IPS-18c (cell line): ENCODE results near the gene AGBL4.
A peak's percentile ranks its signal among the peaks of the same experiment; 100 is the strongest.

Experiments used
- H3K4me3 ChIP-seq: 2 replicates; pipeline ENCODE4 v1.7.0; 2013; ENCODE audit warnings: low read depth, mild to moderate bottlenecking, low read length, moderate library complexity; ENCODE audit not compliant: insufficient read depth
- H3K9me3 ChIP-seq: one replicate; pipeline ENCODE4 v1.6.1; 2013; ENCODE audit warnings: mild to moderate bottlenecking, low read length, moderate library complexity; ENCODE audit not compliant: control insufficient read depth, insufficient read depth

Gene AGBL4

GRCh38 chr1:48775831-48776392, 1247.8 kb downstream of the AGBL4 start:
- H3K9me3 ChIP-seq, result no peaks in the 10 kb centered on the region

GRCh38 chr1:48773133-48773532, 1250.6 kb downstream of the AGBL4 start:
- no peak overlapping the region for H3K4me3 ChIP-seq
- H3K9me3 ChIP-seq, result no peaks in the 10 kb centered on the region

More at GRCh38 chr1:48775831-48776392, 1247.8 kb downstream of the AGBL4 start:
- H3K4me3 ChIP-seq, result peak overlapping the region; percentile 67

- no peak overlapping the region for H3K4me3 ChIP-seq
Measured at GRCh38 chr1:48772211-48772610, 1251.5 kb downstream of the AGBL4 start.

GRCh38 chr1:48771561-48771960, 1252.2 kb downstream of the AGBL4 start:
- Histone ChIP-seq H3K4me3 (no peak overlapping the region), H3K9me3 (no peaks in the 10 kb centered on the region)

More at GRCh38 chr1:48772211-48772610, 1251.5 kb downstream of the AGBL4 start:
- H3K9me3 ChIP-seq, result no peaks in the 10 kb centered on the region

GRCh38 chr1:48767975-48768510, 1255.7 kb downstream of the AGBL4 start:
- Histone ChIP-seq H3K9me3 (no peaks in the 10 kb centered on the region), H3K4me3 (no peak overlapping the region)

- no peaks in the 10 kb centered on the region for H3K9me3 ChIP-seq
- H3K4me3 ChIP-seq, result no peak overlapping the region
Measured at GRCh38 chr1:48765335-48765734, 1258.4 kb downstream of the AGBL4 start.

- no peaks in the 10 kb centered on the region for H3K9me3 ChIP-seq
- no peak overlapping the region for H3K4me3 ChIP-seq
Measured at GRCh38 chr1:48761986-48762385, 1261.8 kb downstream of the AGBL4 start.

- Histone ChIP-seq H3K4me3 (no peak overlapping the region), H3K9me3 (no peaks in the 10 kb centered on the region)
Measured at GRCh38 chr1:48761411-48761810, 1262.3 kb downstream of the AGBL4 start.

GRCh38 chr1:48760857-48761256, 1262.9 kb downstream of the AGBL4 start:
- H3K4me3 ChIP-seq, result no peak overlapping the region
- H3K9me3 ChIP-seq, result no peaks in the 10 kb centered on the region

- H3K4me3 ChIP-seq, result no peak overlapping the region
- H3K9me3 ChIP-seq, result no peaks in the 10 kb centered on the region
Measured at GRCh38 chr1:48758976-48759375, 1264.8 kb downstream of the AGBL4 start.

- H3K9me3 ChIP-seq, result no peaks in the 10 kb centered on the region
Measured at GRCh38 chr1:48757363-48757762, 1266.4 kb downstream of the AGBL4 start.

GRCh38 chr1:48756683-48757316, 1267.0 kb downstream of the AGBL4 start:
- Histone ChIP-seq H3K9me3 (no peaks in the 10 kb centered on the region), H3K4me3 (no peak overlapping the region)

More at GRCh38 chr1:48757363-48757762, 1266.4 kb downstream of the AGBL4 start:
- no peak overlapping the region for H3K4me3 ChIP-seq

- no peaks in the 10 kb centered on the region for H3K9me3 ChIP-seq
- no peak overlapping the region for H3K4me3 ChIP-seq
Measured at GRCh38 chr1:48753293-48753692, 1270.5 kb downstream of the AGBL4 start.

- H3K4me3 ChIP-seq, result no peak overlapping the region
Measured at GRCh38 chr1:48750109-48750508, 1273.6 kb downstream of the AGBL4 start.

GRCh38 chr1:48749068-48749467, 1274.7 kb downstream of the AGBL4 start:
- Histone ChIP-seq H3K4me3 (no peak overlapping the region), H3K9me3 (no peaks in the 10 kb centered on the region)

More at GRCh38 chr1:48750109-48750508, 1273.6 kb downstream of the AGBL4 start:
- H3K9me3 ChIP-seq, result no peaks in the 10 kb centered on the region

GRCh38 chr1:48746906-48747305, 1276.8 kb downstream of the AGBL4 start:
- Histone ChIP-seq H3K4me3 (no peak overlapping the region), H3K9me3 (no peaks in the 10 kb centered on the region)

- H3K9me3 ChIP-seq, result no peaks in the 10 kb centered on the region
- H3K4me3 ChIP-seq, result no peak overlapping the region
Measured at GRCh38 chr1:48744032-48744431, 1279.7 kb downstream of the AGBL4 start.

- Histone ChIP-seq H3K9me3 (no peaks in the 10 kb centered on the region), H3K4me3 (no peak overlapping the region)
Measured at GRCh38 chr1:48743480-48743879, 1280.3 kb downstream of the AGBL4 start.
